Stimulated activated naive B cell treated with anti-CD40 and anti-IgM and Interleukin-4, amounts not matched to agents 10 μg/mL and 1 μg/mL and 100 μg/mL, for 72 hours (primary cell): ENCODE measurements around the gene RFX2.
"Not testable (repeated sequence)": the region's sequence is repeated elsewhere in the genome, so short reads cannot be mapped to it uniquely, and the experiment has no call there.

ENCODE experiments used
- ATAC-seq, 2 donors: fragments of 150-1000 bp; cut with Tn5 transposase; replicated peaks; 2 replicates each; pipeline ENCODE4 v1.10.0; 2021; ENCODE audit warnings: moderate library complexity in 1 of 2
- DNase-seq: peaks from one replicate; pipeline ENCODE4 v3.0.0; 2021
- H3K27ac Mint-ChIP-seq: one replicate; pipeline ENCODE4 v1.8.0; 2022; ENCODE audit warnings: mild to moderate bottlenecking, mixed read lengths
- H3K27me3 Mint-ChIP-seq, 2 donors: one replicate each; pipeline ENCODE4 v1.8.0; 2022; ENCODE audit warnings: mixed read lengths in 2 of 2
- H3K36me3 Mint-ChIP-seq, 2 donors: one replicate each; pipeline ENCODE4 v1.8.0; 2022; ENCODE audit warnings: mixed read lengths in 2 of 2, mild to moderate bottlenecking in 1 of 2
- H3K4me1 Mint-ChIP-seq, 2 donors: one replicate each; pipeline ENCODE4 v1.8.0; 2022; ENCODE audit warnings: mixed read lengths in 2 of 2, mild to moderate bottlenecking in 1 of 2
- H3K4me3 Mint-ChIP-seq, 2 donors: one replicate each; pipeline ENCODE4 v1.8.0; 2022; ENCODE audit warnings: mild to moderate bottlenecking in 2 of 2, mixed read lengths in 2 of 2, moderate library complexity in 1 of 2
- H3K9me3 Mint-ChIP-seq, 2 donors: one replicate each; pipeline ENCODE4 v1.8.0; 2022; ENCODE audit warnings: mixed read lengths in 2 of 2, mild to moderate bottlenecking in 1 of 2

Gene RFX2

GRCh38 chr19:5967571-5967970 is 142.7 kb downstream of the RFX2 start:
- H3K27me3 Mint-ChIP-seq: no peaks in the 10 kb centered on the region
- H3K4me1 Mint-ChIP-seq: peaks cover 61 to 80% of the 10 kb centered on the region in 2 donors
- peak overlapping the region; percentile 93 for H3K27ac Mint-ChIP-seq
- peaks cover 27 to 43% of the 10 kb centered on the region in 2 donors for H3K36me3 Mint-ChIP-seq
- ATAC-seq: no peak
- H3K4me3 Mint-ChIP-seq: no peak overlapping the region
- DNase-seq: no peak
- H3K9me3 Mint-ChIP-seq: no peaks in the 10 kb centered on the region

- Mint-ChIP-seq H3K4me3 (no peak overlapping the region), H3K27me3 (no peaks in the 10 kb centered on the region), H3K36me3 (peaks cover 32 to 45% of the 10 kb centered on the region in 2 donors), H3K9me3 (no peaks in the 10 kb centered on the region), H3K27ac (peak overlapping the region; percentile 22), H3K4me1 (peaks cover 62 to 81% of the 10 kb centered on the region in 2 donors)
- DNase-seq (no peak), ATAC-seq (no peak)
These were observed 143.4 kb downstream of the RFX2 start for GRCh38 chr19:5966941-5967340.

DNA sequence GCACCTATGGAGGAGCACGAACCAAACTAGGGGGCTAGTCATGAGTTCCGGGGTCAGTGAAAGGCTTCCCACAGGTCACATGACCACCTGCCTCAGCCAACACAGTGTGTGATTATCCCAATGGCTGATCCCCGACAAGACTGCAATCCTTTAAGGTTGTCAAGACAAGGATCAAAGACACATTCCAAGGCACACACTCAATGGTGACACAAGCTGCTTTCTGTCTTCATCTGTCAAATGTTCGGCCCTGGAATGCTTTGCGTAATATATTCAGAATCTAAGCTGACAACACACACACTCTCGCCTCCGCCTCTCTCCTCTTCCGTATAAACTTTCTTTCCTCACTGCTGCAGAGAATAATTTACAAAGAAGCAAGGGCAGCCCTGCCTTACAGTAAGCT is 144.1 kb downstream of the RFX2 start:
- Mint-ChIP-seq H3K27me3 (no peaks in the 10 kb centered on the region), H3K4me1 (peaks cover 64 to 86% of the 10 kb centered on the region in 2 donors), H3K4me3 (no peak overlapping the region), H3K9me3 (no peaks in the 10 kb centered on the region), H3K27ac (no peak overlapping the region), H3K36me3 (peaks cover 31 to 44% of the 10 kb centered on the region in 2 donors)
- ATAC-seq (no peak), DNase-seq (no peak)

- H3K36me3 Mint-ChIP-seq: peaks cover 31 to 49% of the 10 kb centered on the region in 2 donors
- no peak overlapping the region for H3K27ac Mint-ChIP-seq
- no peak for DNase-seq
- no peaks in the 10 kb centered on the region for H3K9me3 Mint-ChIP-seq
- ATAC-seq: no peak
- peaks cover 66 to 89% of the 10 kb centered on the region in 2 donors for H3K4me1 Mint-ChIP-seq
- no peak overlapping the region for H3K4me3 Mint-ChIP-seq
- no peaks in the 10 kb centered on the region for H3K27me3 Mint-ChIP-seq
These were observed 145.3 kb downstream of the RFX2 start for GRCh38 chr19:5964816-5965565.

GRCh38 chr19:5963855-5964254 is 146.4 kb downstream of the RFX2 start:
- H3K9me3 Mint-ChIP-seq: no peaks in the 10 kb centered on the region
- peaks cover 31 to 49% of the 10 kb centered on the region in 2 donors for H3K36me3 Mint-ChIP-seq
- no peak for ATAC-seq
- H3K27me3 Mint-ChIP-seq: no peaks in the 10 kb centered on the region
- peak overlapping the region; percentile 88 for H3K27ac Mint-ChIP-seq
- peak overlapping the region in 1 of 2 donors; percentile 25 for H3K4me3 Mint-ChIP-seq
- peaks cover 68 to 91% of the 10 kb centered on the region in 2 donors for H3K4me1 Mint-ChIP-seq
- no peak for DNase-seq

DNA sequence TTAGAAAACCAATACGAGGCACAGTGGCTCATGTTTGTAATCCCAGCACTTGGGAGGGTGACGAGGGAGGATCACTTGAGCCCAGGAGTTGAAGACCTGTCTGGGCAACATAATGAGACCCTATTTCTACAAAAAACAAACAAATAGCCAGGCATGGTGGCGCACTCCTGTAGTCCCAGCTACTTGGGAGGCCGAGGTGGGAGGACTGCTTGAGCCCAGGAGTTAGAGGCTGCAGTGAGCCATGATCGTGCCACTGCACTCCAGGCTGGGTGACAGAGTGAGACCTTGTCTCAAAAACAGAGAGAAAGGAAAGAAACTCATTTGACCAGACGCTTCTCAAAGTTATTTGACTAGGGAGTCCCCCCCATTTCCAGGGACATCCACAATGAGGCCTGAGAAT is 147.0 kb downstream of the RFX2 start:
- Mint-ChIP-seq H3K36me3 (peaks cover 31 to 49% of the 10 kb centered on the region in 2 donors), H3K4me1 (peaks cover 63 to 90% of the 10 kb centered on the region in 2 donors), H3K27ac (peak overlapping the region; percentile 88)
- H3K9me3 Mint-ChIP-seq, DNase-seq, H3K27me3 Mint-ChIP-seq, ATAC-seq, H3K4me3 Mint-ChIP-seq: not testable (repeated sequence)

DNA sequence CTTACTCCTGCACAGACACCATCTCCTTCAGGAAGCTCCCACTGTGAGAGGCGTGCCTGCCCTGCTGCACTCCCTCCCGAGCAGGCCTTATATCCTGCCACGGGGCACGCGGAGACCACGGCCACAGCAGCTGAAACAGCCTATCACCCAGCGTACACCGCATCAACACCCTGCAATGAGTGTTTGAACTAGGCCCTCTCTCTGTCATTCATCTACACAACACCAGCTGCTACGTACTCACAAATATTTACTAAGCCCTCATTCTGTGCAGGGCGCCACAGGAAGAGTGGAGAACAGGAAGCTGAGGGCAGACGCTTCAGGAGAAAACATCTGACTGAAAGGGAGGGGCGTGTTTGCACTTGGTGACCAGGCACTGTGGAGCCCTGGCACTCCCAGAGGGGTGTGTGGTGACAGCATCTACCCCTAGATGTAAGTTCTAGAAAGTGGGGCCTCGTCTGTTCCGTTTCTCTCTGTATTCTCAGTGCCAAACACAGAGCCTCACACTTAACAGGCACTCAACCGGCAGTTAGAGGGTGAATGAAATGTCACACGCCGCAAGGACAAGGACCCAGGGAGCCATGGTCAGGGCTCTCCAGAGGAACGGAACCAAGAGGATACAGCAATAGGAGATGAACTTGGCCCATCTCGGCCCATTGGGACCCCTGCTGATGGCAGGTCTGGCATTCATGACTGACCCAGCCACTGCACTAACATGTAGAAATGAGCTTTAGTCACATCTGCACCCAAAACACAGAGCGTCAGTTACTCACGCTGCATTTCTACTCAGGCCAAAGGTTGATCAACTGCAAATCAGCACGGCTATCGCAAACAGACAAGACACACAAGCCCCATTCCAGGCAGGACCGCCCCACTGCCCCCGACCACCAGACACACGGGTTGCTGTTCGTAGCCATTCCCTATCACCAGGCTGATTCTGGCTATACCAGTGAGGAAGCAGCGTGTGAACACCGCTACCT is 148.0 kb downstream of the RFX2 start:
- Mint-ChIP-seq H3K4me1 (peaks cover 56 to 90% of the 10 kb centered on the region in 2 donors), H3K4me3 (peak overlapping the region; percentile 54 to 73), H3K9me3 (no peaks in the 10 kb centered on the region), H3K27ac (peak overlapping the region; percentile 90), H3K36me3 (peaks cover 26 to 46% of the 10 kb centered on the region in 2 donors), H3K27me3 (no peaks in the 10 kb centered on the region)
- ATAC-seq (peak; percentile 94 to 95), DNase-seq (no peak)

GRCh38 chr19:5961641-5961968 is 148.7 kb downstream of the RFX2 start:
- Mint-ChIP-seq H3K4me1 (peaks cover 58 to 93% of the 10 kb centered on the region in 2 donors), H3K4me3 (peak overlapping the region; percentile 54 to 73), H3K36me3 (peaks cover 24 to 46% of the 10 kb centered on the region in 2 donors)
- peak; percentile 6 to 24 for ATAC-seq
- not testable (repeated sequence) for H3K27me3 Mint-ChIP-seq, DNase-seq, H3K9me3 Mint-ChIP-seq, H3K27ac Mint-ChIP-seq

DNA sequence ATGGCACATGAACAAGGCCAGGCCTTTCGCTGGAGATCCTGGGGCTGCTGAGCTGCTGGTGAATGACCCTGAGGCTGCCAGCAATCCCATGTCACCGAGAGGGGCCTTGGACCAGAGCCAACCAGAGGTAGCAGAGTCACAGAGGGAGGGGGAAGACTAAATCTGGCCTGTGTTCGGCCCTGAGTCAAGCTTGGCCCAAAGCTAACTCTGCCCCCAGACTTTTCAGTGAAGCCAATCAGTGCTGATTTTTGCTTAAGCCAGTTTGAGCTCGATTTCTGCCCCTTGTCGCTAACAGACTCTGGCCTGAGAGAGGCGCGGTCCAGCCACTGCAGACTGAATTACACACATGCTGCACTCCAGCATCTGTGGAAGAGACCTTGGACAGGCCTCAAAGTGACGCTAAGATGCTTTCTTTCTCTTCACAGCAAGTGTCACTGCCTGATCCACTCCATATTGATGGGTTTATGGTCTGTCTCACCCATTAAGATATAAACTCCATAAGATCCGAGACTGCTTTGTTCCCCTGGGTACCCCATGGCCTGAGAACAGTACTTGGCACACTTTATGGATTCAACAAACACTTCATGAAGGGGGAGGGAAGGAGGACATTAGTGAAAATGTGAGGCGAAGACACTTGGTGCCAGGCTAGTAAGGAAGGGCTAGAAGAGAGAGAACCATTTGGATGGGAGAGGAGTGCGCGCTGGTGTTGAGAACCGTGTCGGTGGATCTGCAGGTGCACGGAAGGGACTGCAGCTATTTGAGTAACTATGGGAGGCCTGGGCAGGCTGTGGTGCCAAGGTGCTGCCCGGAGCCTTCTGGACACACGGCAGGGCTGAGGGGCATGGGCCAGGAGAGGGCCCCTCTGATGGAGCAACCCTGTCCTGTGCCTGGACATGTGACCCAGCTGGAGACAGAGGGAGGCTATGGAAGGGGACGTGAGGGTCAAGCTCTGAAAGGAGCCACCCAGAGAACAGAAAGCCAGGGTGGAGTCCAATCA is 150.0 kb downstream of the RFX2 start:
- Mint-ChIP-seq H3K36me3 (peaks cover 25 to 39% of the 10 kb centered on the region in 2 donors), H3K4me3 (peak overlapping the region in 1 of 2 donors; percentile 6), H3K4me1 (peaks cover 55 to 95% of the 10 kb centered on the region in 2 donors), H3K27me3 (no peaks in the 10 kb centered on the region), H3K9me3 (no peaks in the 10 kb centered on the region), H3K27ac (peak overlapping the region; percentile 65)
- ATAC-seq (no peak), DNase-seq (no peak)

DNA sequence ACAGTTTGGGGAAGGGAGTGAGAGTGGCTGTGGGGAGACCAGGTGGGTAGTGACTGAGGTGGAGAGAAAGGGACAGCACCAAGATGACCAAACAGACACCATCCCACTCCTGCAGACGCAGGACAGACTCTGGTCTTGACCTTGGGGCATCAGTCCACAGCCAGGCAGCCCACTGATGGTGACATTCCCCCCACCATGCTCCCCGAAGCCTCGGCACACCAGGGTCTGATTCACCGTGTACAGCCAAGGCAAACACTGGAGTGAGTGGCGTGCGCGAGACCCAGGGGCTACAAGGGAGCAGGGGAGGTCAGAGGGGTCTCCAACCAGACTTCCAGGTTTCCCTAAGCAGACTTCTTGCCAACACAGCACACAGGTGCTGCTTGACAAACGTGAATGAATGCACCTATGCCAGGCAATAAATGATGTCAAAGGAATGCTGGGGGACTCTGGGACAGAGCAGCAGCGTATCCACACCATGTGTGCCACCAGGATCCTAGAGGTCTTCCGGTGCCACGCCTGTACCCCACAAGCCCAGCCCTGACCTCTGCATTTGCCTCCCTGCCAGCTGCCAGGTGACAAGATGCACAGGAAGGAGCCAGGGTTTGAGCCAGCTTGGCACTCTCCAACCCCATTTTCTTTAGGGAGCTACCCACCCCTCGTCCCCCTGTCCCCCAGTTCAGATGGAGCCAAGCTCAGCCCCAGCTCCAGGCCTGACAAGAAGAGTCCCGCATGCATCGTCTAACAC is 150.9 kb downstream of the RFX2 start:
- ATAC-seq (no peak), DNase-seq (no peak)
- Mint-ChIP-seq H3K4me3 (no peak overlapping the region), H3K27me3 (no peaks in the 10 kb centered on the region), H3K27ac (peak overlapping the region; percentile 47), H3K4me1 (peaks cover 51 to 96% of the 10 kb centered on the region in 2 donors), H3K36me3 (peaks cover 21 to 33% of the 10 kb centered on the region in 2 donors), H3K9me3 (no peaks in the 10 kb centered on the region)

GRCh38 chr19:5958851-5959122 is 151.5 kb downstream of the RFX2 start:
- H3K9me3 Mint-ChIP-seq: no peaks in the 10 kb centered on the region
- ATAC-seq: no peak
- DNase-seq: no peak
- H3K4me3 Mint-ChIP-seq: no peak overlapping the region
- H3K4me1 Mint-ChIP-seq: peaks cover 54 to 96% of the 10 kb centered on the region in 2 donors
- peaks cover 23 to 37% of the 10 kb centered on the region in 2 donors for H3K36me3 Mint-ChIP-seq
- H3K27ac Mint-ChIP-seq: peak overlapping the region; percentile 47
- H3K27me3 Mint-ChIP-seq: no peaks in the 10 kb centered on the region

DNA sequence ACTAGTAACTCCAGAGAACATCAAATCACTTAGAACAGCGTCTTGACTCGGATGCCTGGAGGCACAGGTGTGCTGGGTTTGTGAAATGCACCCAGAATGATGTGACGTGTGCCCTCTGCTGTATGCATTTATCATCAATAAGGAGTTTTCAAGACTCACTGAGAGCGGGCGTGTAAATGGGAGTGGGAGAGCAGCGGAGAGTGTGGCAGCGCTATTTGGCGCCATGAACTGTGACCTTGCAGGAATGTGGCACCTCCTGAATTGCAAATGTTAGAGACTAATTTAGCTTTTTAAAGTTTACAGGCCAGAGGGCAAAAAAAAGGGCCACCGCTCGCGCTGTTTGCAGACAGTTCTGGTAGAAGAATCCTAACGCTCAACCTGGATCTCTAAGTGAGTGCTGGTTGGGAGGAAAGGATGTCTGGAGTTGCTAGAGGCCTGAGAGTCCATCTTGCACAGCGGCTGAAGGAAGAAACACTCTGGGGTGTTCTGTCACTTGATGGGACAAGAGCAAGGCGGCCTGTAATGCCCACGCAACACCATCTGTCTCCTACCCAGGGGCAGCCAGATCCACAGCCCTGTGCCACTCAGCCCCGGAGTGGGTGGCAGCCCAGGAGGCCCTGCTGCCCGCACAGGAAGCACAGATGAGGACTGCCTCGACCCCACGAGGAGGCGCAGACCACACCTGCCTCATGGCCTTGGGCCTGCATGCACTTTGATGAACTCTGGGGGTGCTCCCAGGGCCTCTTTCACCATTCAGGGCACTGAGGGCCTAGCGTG is 152.0 kb downstream of the RFX2 start:
- no peaks in the 10 kb centered on the region for H3K9me3 Mint-ChIP-seq
- no peak for ATAC-seq
- H3K36me3 Mint-ChIP-seq: peaks cover 22 to 36% of the 10 kb centered on the region in 2 donors
- no peak for DNase-seq
- H3K4me1 Mint-ChIP-seq: peaks cover 55 to 96% of the 10 kb centered on the region in 2 donors
- H3K27ac Mint-ChIP-seq: peak overlapping the region; percentile 42
- H3K27me3 Mint-ChIP-seq: no peaks in the 10 kb centered on the region
- H3K4me3 Mint-ChIP-seq: no peak overlapping the region

- Mint-ChIP-seq H3K4me3 (no peak overlapping the region), H3K9me3 (no peaks in the 10 kb centered on the region), H3K27ac (no peak overlapping the region), H3K4me1 (peaks cover 57 to 96% of the 10 kb centered on the region in 2 donors), H3K27me3 (no peaks in the 10 kb centered on the region), H3K36me3 (peaks cover 19 to 37% of the 10 kb centered on the region in 2 donors)
- no peak for DNase-seq
- no peak for ATAC-seq
These were observed 153.1 kb downstream of the RFX2 start for GRCh38 chr19:5957170-5957569.
